HG02852 (cell line): Measurements from ENCODE around the gene OR9G1.
"Not testable (repeated sequence)": the region's sequence is repeated elsewhere in the genome, so short reads cannot be mapped to it uniquely, and the experiment has no call there.

Source experiments
- ATAC-seq: cut with Tn5 transposase; IDR thresholded peaks from one replicate; pipeline ENCODE4 v1.9.1; 2021; ENCODE audit warnings: mild to moderate bottlenecking, moderate library complexity; ENCODE audit not compliant: unreplicated experiment

Gene OR9G1, protein sequence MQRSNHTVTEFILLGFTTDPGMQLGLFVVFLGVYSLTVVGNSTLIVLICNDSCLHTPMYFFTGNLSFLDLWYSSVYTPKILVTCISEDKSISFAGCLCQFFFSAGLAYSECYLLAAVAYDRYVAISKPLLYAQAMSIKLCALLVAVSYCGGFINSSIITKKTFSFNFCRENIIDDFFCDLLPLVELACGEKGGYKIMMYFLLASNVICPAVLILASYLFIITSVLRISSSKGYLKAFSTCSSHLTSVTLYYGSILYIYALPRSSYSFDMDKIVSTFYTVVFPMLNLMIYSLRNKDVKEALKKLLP

GRCh38 chr11:56698795-56699194 lies at the start of gene OR9G1:
Gene OR9G1 (plus strand): TSS chr11:56699095. CDS start chr11:56700388, 1,293 bp downstream.
- ATAC-seq, result no peak

GRCh38 chr11:56659755-56660154 lies 39.1 kb upstream of the OR9G1 start:
- no peak for ATAC-seq

DNA sequence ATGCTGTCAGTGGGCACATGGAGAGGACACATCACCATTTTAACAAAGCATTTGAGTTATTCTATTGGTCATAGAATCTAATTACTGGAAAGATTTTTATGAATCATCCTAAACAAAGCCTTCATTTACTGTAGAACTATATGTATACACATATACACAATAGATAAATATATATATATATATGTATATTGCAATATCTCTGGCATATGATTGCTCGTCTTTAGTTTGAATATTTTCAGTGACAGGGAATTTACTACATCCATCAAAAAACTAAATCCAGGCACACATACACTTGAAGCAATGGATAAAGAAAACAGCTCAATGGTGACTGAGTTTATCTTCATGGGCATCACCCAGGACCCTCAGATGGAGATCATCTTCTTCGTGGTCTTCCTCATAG lies 35.5 kb upstream of the OR9G1 start, which contains the start of gene OR5AR1:
OR5AR1 (plus strand) TSS at position 301 of the 400 bp plus-strand sequence; CDS start at position 301, 0 bp downstream.
- no peak for ATAC-seq

GRCh38 chr11:56670984-56671383 lies 27.9 kb upstream of the OR9G1 start:
- ATAC-seq, result no peak

DNA sequence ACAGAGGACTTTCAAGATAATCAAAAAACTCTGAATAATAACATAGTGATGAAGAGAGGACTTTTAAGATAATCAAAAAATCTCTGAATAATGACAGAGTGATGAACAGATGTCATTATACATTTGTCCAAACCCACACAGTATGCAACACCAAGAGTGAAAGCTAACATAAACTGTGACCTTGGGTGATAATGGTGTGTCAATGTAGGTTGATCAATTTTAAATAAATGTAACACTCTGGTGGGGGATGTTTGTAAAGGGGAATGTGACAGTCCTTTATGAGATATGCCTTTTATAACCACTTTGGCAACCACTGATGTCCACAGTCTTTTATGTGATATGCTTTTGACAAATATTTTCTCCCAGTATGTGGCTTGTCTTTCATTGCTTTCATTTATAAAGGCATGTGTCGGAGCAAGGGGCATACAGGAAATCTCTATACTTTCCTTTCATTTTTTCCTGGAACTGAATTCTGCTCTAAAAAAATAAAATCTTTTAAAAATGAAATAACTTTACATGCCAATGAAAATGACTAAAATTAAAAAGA lies 10.3 kb upstream of the OR9G1 start:
- ATAC-seq, result no peak

- not testable (repeated sequence) for ATAC-seq
Observed at GRCh38 chr11:56691179-56691578, 7.7 kb upstream of the OR9G1 start.

DNA sequence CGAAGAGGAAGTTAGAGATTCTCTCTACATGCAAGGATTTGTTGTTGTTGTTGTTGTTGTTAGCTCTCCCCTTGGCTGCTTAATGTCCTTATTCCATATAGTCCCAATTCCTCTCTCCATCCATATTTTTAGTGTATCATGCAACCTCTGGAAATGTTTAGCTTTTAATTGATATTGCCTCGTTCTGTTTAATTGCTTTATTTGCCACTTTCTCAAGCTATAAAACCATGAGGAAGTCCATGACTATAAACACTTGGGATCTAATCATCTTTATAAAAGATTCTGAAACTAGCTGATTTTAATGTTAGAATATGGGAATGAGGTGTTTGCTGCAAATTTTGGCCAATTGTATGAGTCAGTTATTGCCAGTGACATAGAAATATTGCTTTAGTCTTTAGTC lies 5.5 kb upstream of the OR9G1 start:
- ATAC-seq, result no peak

- ATAC-seq, result no peak
Observed at GRCh38 chr11:56700242-56700913, 1.5 kb downstream of the OR9G1 start.

GRCh38 chr11:56700914-56701485 lies 2.1 kb downstream of the OR9G1 start:
- ATAC-seq, result no peak

DNA sequence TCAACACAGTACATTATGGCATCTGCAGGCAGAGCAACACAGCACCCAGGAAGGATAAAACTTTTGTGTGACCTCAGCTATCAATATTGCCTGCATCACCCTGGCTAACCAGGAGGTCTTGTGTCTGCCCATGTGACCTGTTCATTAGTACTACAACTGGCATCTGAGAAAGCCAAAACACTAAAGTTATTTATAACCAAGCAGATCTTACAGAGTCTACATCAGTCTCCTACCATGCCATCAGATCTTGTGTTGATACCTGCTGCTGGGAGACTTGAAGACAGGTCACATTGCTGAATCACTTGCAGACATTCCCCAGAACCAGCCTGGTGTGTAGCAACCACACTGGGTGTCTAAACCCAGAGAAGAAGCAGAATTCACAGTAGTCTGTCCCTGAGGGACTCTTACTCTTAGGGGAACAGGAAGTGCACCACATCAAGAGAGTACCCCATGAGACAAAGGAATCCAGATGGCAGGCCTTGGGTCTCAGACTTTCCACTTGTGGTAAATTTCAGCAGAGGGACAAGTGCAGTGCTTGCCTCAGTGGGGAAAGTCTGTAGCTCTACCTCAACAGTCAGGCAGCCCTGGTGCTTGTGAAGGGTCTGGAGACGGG lies 7.0 kb downstream of the OR9G1 start:
- ATAC-seq, result no peak

DNA sequence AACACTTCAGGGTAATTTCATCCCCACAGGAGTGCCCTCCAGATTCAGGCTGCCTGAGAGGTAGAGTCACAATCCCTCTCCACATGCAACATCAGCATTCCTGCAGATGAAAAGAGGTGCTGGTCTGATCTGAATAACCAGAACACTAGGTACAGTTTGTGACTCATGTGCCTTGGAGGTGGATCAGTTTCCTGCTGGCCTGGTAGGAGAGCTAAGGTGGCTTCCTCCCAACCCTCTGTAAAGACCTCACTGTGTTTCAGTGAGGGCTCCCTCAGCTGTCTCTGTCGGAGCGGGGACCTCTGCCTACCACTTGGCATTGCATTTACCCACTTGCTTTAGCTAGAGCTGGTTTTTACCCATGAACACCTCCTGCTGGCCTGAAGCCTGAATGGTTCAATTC lies 7.6 kb downstream of the OR9G1 start:
- ATAC-seq, result no peak

GRCh38 chr11:56714206-56714605 lies 15.3 kb downstream of the OR9G1 start:
- no peak for ATAC-seq

DNA sequence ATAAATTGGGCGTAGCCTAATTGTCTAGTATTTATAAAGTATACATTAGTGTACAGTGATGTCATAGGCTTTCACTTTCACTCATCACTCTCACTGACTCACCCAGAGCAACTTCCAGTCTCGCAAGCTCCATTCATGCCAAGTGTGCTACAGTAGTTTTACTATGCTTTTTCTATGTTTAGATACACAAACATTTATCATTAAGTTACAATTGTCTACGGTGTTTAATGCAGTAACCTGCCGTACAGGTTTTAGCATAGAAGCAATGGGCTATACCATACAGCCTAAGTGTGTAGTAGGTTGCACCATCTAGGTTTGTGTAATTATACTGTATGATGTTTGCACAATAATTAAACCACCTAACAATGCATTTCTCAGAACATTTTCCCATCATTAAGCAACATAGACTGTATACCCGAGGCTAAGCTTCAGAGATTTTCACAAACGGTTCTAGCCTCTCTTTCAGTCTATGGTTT lies 17.5 kb downstream of the OR9G1 start:
- peak; percentile 70 for ATAC-seq

DNA sequence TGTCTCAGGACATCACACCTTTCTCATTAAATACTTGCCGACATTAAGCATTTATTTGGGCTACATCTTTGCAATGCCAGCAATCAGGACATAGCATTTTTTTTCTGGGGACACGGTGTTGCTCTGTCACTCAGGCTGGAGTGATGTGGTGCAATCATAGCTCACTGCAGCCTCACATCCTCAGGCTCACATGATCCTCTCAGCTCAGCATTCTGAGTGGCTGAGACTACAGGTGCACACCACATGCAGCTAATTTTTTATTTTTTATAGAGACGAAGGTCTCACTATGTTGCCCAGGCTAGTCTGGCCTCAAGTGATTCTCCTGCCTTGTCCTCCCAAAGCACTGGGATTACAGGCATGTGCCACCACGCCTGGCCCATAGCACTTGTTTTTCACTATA lies 21.6 kb downstream of the OR9G1 start:
- ATAC-seq, result no peak

- ATAC-seq, result no peak
Observed at GRCh38 chr11:56740107-56740506, 41.2 kb downstream of the OR9G1 start.

DNA sequence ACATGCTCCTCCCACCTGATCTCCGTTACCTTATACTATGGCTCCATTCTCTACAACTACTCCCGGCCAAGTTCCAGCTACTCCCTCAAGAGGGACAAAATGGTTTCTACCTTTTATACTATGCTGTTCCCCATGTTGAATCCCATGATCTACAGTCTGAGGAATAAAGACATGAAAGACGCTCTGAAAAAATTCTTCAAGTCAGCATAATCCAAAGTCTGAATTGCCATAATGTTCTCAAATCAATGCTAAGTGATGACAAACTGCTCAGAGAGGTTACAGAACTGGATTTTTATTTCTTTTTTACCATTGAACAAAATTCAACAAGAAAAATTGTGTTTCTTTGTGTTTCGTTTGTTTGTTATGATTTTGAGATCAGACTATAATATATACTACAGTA lies 42.0 kb downstream of the OR9G1 start:
- ATAC-seq, result no peak

DNA sequence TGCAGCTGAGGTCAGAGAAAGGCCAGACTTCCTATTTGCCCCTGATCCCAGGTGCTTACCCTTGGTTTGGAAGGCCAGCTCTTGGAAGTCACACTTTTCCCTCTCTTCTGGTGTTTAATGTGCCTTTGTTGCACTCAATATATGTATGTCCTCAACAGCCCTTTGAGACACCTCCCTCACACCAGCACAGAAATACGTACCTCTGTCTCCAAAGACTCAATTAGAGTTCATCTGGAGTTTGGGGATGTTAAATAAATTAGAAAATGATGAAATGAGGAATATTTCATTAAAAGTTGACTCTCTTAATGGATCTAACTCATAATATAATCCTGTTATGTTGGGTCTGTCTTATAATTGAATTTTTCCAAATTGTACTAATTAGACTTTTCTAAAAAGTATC lies 49.7 kb downstream of the OR9G1 start, which contains the start of gene OR9G4:
OR9G4 (minus strand) TSS at position 101 of the 400 bp plus-strand sequence. CDS start 4,931 bp downstream, outside the sequence.
- no peak for ATAC-seq

DNA sequence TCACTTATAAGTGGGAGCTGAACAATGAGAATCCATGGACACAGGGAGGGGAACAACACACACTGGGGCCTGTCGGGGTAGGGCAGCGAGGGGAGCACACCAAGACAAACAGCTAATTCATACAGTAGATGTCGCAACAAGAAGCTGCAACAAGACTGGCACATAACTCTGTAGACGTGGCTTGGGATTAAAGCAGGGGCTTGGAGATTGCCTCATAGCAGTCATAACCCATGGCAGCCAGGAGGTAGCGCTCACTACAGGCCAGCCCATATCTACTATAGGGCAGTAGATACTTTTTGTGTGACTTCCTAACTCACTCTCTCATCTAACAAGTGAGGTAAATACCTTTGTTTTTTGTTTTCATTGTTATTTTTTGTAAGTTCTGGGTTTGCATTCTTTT lies 51.3 kb downstream of the OR9G1 start:
- no peak for ATAC-seq

GRCh38 chr11:56751480-56751879 lies 52.6 kb downstream of the OR9G1 start:
- ATAC-seq, result no peak
